ENCODE results near the gene ELN. TPM values are rescaled to one million over a fixed set of nuclear protein-coding genes. Genes with fewer than 3 reads are reported as not detected.

The ELN gene
- total and polyA plus RNA-seq, 2 of the 8 experiments (the other 6 are each of a cell fraction or from before 2014, with no cell fraction given), result 5.1 to 5.6 TPM

DNA sequence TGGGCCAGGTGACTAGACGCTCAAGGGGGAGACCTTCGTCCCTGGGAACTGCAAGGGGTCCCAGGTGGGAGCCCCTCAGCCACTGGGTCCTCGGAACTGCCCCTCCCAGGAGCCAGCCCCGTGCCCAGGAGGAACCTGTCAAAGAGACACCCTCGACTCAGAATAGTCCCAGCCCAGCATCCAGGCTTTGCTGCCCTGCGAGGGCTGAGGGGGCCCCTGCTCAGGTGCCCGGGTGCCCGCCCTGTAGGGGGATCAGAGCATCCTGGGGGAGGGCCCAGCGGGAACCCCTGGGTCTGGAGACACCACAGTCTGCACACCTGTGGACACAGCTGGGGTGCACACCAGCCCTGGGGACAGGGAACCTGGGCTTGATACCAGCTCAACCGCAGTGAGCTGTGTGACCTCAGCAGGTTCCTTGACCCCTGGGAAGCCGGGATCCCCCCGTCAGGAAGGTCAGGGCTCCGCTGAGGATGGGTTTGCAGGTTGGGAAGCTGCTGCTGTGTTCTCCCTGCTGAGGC, 407 bp downstream of the ELN start (continued):
- TF ChIP-seq, protein P1, sequence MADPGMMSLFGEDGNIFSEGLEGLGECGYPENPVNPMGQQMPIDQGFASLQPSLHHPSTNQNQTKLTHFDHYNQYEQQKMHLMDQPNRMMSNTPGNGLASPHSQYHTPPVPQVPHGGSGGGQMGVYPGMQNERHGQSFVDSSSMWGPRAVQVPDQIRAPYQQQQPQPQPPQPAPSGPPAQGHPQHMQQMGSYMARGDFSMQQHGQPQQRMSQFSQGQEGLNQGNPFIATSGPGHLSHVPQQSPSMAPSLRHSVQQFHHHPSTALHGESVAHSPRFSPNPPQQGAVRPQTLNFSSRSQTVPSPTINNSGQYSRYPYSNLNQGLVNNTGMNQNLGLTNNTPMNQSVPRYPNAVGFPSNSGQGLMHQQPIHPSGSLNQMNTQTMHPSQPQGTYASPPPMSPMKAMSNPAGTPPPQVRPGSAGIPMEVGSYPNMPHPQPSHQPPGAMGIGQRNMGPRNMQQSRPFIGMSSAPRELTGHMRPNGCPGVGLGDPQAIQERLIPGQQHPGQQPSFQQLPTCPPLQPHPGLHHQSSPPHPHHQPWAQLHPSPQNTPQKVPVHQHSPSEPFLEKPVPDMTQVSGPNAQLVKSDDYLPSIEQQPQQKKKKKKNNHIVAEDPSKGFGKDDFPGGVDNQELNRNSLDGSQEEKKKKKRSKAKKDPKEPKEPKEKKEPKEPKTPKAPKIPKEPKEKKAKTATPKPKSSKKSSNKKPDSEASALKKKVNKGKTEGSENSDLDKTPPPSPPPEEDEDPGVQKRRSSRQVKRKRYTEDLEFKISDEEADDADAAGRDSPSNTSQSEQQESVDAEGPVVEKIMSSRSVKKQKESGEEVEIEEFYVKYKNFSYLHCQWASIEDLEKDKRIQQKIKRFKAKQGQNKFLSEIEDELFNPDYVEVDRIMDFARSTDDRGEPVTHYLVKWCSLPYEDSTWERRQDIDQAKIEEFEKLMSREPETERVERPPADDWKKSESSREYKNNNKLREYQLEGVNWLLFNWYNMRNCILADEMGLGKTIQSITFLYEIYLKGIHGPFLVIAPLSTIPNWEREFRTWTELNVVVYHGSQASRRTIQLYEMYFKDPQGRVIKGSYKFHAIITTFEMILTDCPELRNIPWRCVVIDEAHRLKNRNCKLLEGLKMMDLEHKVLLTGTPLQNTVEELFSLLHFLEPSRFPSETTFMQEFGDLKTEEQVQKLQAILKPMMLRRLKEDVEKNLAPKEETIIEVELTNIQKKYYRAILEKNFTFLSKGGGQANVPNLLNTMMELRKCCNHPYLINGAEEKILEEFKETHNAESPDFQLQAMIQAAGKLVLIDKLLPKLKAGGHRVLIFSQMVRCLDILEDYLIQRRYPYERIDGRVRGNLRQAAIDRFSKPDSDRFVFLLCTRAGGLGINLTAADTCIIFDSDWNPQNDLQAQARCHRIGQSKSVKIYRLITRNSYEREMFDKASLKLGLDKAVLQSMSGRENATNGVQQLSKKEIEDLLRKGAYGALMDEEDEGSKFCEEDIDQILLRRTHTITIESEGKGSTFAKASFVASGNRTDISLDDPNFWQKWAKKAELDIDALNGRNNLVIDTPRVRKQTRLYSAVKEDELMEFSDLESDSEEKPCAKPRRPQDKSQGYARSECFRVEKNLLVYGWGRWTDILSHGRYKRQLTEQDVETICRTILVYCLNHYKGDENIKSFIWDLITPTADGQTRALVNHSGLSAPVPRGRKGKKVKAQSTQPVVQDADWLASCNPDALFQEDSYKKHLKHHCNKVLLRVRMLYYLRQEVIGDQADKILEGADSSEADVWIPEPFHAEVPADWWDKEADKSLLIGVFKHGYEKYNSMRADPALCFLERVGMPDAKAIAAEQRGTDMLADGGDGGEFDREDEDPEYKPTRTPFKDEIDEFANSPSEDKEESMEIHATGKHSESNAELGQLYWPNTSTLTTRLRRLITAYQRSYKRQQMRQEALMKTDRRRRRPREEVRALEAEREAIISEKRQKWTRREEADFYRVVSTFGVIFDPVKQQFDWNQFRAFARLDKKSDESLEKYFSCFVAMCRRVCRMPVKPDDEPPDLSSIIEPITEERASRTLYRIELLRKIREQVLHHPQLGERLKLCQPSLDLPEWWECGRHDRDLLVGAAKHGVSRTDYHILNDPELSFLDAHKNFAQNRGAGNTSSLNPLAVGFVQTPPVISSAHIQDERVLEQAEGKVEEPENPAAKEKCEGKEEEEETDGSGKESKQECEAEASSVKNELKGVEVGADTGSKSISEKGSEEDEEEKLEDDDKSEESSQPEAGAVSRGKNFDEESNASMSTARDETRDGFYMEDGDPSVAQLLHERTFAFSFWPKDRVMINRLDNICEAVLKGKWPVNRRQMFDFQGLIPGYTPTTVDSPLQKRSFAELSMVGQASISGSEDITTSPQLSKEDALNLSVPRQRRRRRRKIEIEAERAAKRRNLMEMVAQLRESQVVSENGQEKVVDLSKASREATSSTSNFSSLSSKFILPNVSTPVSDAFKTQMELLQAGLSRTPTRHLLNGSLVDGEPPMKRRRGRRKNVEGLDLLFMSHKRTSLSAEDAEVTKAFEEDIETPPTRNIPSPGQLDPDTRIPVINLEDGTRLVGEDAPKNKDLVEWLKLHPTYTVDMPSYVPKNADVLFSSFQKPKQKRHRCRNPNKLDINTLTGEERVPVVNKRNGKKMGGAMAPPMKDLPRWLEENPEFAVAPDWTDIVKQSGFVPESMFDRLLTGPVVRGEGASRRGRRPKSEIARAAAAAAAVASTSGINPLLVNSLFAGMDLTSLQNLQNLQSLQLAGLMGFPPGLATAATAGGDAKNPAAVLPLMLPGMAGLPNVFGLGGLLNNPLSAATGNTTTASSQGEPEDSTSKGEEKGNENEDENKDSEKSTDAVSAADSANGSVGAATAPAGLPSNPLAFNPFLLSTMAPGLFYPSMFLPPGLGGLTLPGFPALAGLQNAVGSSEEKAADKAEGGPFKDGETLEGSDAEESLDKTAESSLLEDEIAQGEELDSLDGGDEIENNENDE (IDR thresholded peaks at IDR 0.05; ENCODE audit: insufficient replicate concordance, low read length), result no peak
- TF ChIP-seq ASH2L (IDR thresholded peaks at IDR 0.05; ENCODE audit: low read length) (no peak), GTF2F1 (IDR thresholded peaks at IDR 0.05; ENCODE audit: borderline replicate concordance, low read depth, low read length) (no peak), GABPA (IDR thresholded peaks at IDR 0.05; ENCODE audit: borderline replicate concordance, insufficient read depth, low read length) (no peak), CBX8 (IDR thresholded peaks at IDR 0.05; ENCODE audit: borderline replicate concordance, low read depth, low read length) (no peak), EZH2 (IDR thresholded peaks at IDR 0.05; ENCODE audit: low read depth, low read length, severe bottlenecking) (no peak), TBP (IDR thresholded peaks at IDR 0.05; ENCODE audit: low read depth, low read length) (no peak), POLR2AphosphoS5 (IDR thresholded peaks at IDR 0.05; ENCODE audit: low read depth, low read length) (no peak), RNF2 (IDR thresholded peaks at IDR 0.05; ENCODE audit: borderline replicate concordance, low read depth, low read length, missing control alignments, poor library complexity, severe bottlenecking) (no peak)
- TF ChIP-seq, protein P2, sequence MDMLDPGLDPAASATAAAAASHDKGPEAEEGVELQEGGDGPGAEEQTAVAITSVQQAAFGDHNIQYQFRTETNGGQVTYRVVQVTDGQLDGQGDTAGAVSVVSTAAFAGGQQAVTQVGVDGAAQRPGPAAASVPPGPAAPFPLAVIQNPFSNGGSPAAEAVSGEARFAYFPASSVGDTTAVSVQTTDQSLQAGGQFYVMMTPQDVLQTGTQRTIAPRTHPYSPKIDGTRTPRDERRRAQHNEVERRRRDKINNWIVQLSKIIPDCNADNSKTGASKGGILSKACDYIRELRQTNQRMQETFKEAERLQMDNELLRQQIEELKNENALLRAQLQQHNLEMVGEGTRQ (IDR thresholded peaks at IDR 0.05; ENCODE audit: low read length), result no peak
